K562 (cell line): Measurements from ENCODE around the gene CRNKL1. TPM values are rescaled to one million over a fixed set of nuclear protein-coding genes. Genes with fewer than 3 reads are reported as not detected.
A peak's percentile ranks its signal among the peaks of the same experiment; 100 is the strongest.

Source experiments
- ATAC-seq: fragments of 200-7000 bp; cut with Tn5 transposase; 3 replicates; pipeline ENCODE4 v1.9.1; 2020; ENCODE audit warnings: moderate library complexity
- BruUV-seq: library from RNA; stranded (reverse); fragments of 400-500 nt; replicated peaks from 2 replicates; lab custom pipeline; 2021; lab: Mats Ljungman, UMichigan
- CTCF ChIA-PET: fragments of 300-600 bp; formaldehyde crosslinking; extraction: SDS; loops from one replicate; lab custom pipeline; 2021; ENCODE audit warnings: low intra/inter-chr PET ratio; lab: Yijun Ruan, JAX
- POLR2A ChIA-PET: fragments of 300-600, 350-650 bp; sonication (Branson Sonifier 250); formaldehyde crosslinking; extraction: SDS; loops from one replicate; lab custom pipeline; 2021; ENCODE audit warnings: antibody characterized with exemption, inconsistent platforms; lab: Yijun Ruan, JAX
- DNase-seq, 4 experiments: peaks; one replicate each; pipeline versions ENCODE4 v3.0.0 to v3.0.0-alpha.2; 2011 to 2018; ENCODE audit warnings: low spot score in 3 of 4, mixed read lengths in 3 of 4; ENCODE audit errors: extremely low read depth in 1 of 4
- FAIRE-seq: peaks from 2 replicates; lab custom pipeline; 2011; peaks lifted over from hg19 to GRCh38; lab: Jason Lieb, UNC
- H2AFZ ChIP-seq: 2 replicates; pipeline ENCODE4 v1.6.0; 2011; ENCODE audit warnings: low read depth, low read length, control low read depth, inconsistent platforms
- H3K27ac ChIP-seq: fragments of 200-600 bp; 3 replicates; pipeline ENCODE4 v1.8.0; 2011; ENCODE audit warnings: low read depth, mild to moderate bottlenecking, control low read depth, inconsistent platforms, low read length, moderate library complexity, mixed read lengths; ENCODE audit errors: extremely low read depth
- H3K27me3 ChIP-seq, 2 experiments: fragments of 300-600 bp in 1 of 2; 2 replicates in 1 of 2; 3 replicates in 1 of 2; pipeline versions ENCODE4 v1.6.0 to v1.8.0; 2011; ENCODE audit warnings: inconsistent platforms in 2 of 2, low read length in 2 of 2, mild to moderate bottlenecking in 1 of 2, mixed read lengths in 1 of 2, moderate library complexity in 1 of 2; ENCODE audit not compliant: control insufficient read depth in 2 of 2, insufficient read depth in 2 of 2
- H3K36me3 ChIP-seq: fragments of 300-600 bp; 3 replicates; pipeline ENCODE4 v1.8.0; 2011; ENCODE audit warnings: mild to moderate bottlenecking, low read length, inconsistent platforms; ENCODE audit not compliant: control insufficient read depth, insufficient read depth
- H3K4me1 ChIP-seq, 2 experiments: fragments of 200-600 bp in 1 of 2; replicated peaks in 1 of 2; 2 replicates in 1 of 2; 3 replicates in 1 of 2; pipeline versions ENCODE4 v1.5.1 to v1.8.0; 2011; ENCODE audit warnings: inconsistent platforms in 2 of 2, low read length in 2 of 2, mild to moderate bottlenecking in 1 of 2, mixed read lengths in 1 of 2, moderate library complexity in 1 of 2; ENCODE audit not compliant: control insufficient read depth in 2 of 2, insufficient read depth in 2 of 2
- H3K4me2 ChIP-seq: 2 replicates; pipeline ENCODE4 v1.6.1; 2011; ENCODE audit warnings: low read length, control low read depth, inconsistent platforms, mixed read lengths; ENCODE audit not compliant: insufficient read depth
- H3K4me3 ChIP-seq: fragments of 200-600 bp; sonication (generic), shearing (Covaris generic); 2 replicates; pipeline ENCODE4 v1.5.1; 2016; ENCODE audit warnings: control low read depth, inconsistent platforms
- H3K79me2 ChIP-seq: fragments of 200-600 bp; 3 replicates; pipeline ENCODE4 v1.8.0; 2011; ENCODE audit warnings: low read length, inconsistent platforms; ENCODE audit not compliant: control insufficient read depth, insufficient read depth
- H3K9ac ChIP-seq, 2 experiments: 2 replicates each; pipeline versions ENCODE4 v1.6.0 to v1.6.1; 2011; ENCODE audit warnings: low read depth in 2 of 2, low read length in 2 of 2, control low read depth in 1 of 2, inconsistent platforms in 1 of 2, mild to moderate bottlenecking in 1 of 2, mixed read lengths in 1 of 2; ENCODE audit not compliant: insufficient read depth in 1 of 2
- H3K9me1 ChIP-seq: one replicate; pipeline ENCODE4 v1.6.0; 2011; ENCODE audit warnings: inconsistent platforms, mild to moderate bottlenecking, low read length, moderate library complexity; ENCODE audit not compliant: control insufficient read depth, insufficient read depth
- H3K9me3 ChIP-seq: replicated peaks from 2 replicates; pipeline ENCODE4 v1.5.1; 2011; ENCODE audit warnings: low read depth, low read length, inconsistent platforms; ENCODE audit not compliant: control insufficient read depth, insufficient read depth
- H4K20me1 ChIP-seq: replicated peaks from 2 replicates; pipeline ENCODE4 v1.6.1; 2011; ENCODE audit warnings: low read length, inconsistent platforms, mixed read lengths; ENCODE audit not compliant: control insufficient read depth, insufficient read depth
- RBFOX2 ChIP-seq: fragments of 200-400 bp; formaldehyde crosslinking; IDR thresholded peaks from 2 replicates; pipeline ENCODE4 v1.6.1; 2017; ENCODE audit warnings: low read depth, mild to moderate bottlenecking, low read length, moderate library complexity
- WGBS: fragments of 100-300 bp; shearing (Covaris generic); methylation state at CpG from one replicate; pipeline ENCODE4 v1.1.6; 2016; ENCODE audit warnings: low coverage, mixed read lengths; ENCODE audit not compliant: insufficient coverage; ENCODE audit errors: missing lambda C conversion rate; 5-methylcytosine and 5-hydroxymethylcytosine counted together
- in situ Hi-C: fragments of 300-500 bp; cut with MboI; formaldehyde crosslinking; loops from 4 replicates; pipeline ENCODE4 v1.15.0; 2018; ENCODE audit warnings: inconsistent platforms, mixed read lengths
- intact Hi-C: fragments of 100-400 bp; cut with micrococcal nuclease; formaldehyde crosslinking; loops from 2 replicates; pipeline ENCODE4 v1.14.2; 2022
- polyA plus RNA-seq, 8 experiments: library from polyadenylated mRNA; depleted of rRNA in 4 of 8; stranded (reverse) in 5 of 8; unstranded in 3 of 8; fragments of >200 nt; fragmentation: Nextera tagmentation in 2 of 8; fragmentation: Illumina TruSeq in 1 of 8; extraction: Ambion mirVana in 2 of 8; extraction: Trizol in 1 of 8; gene quantifications; 2 replicates each; pipeline versions ENCODE4 v1.2.1 to v1.2.3, GENCODE V29; 2011 to 2014; ENCODE audit warnings: inconsistent platforms in 1 of 8, missing spikeins in 1 of 8
- total RNA-seq, 7 experiments: library from RNA; depleted of rRNA in 6 of 7; stranded (reverse); fragments of >200 nt in 6 of 7; fragmentation: Illumina TruSeq in 2 of 7; extraction: Trizol in 2 of 7; gene quantifications; 2 replicates each; pipeline versions ENCODE4 v1.2.1 to v1.2.3, GENCODE V29; 2011 to 2021; ENCODE audit warnings: low replicate concordance in 1 of 7
- TF ChIP-seq, protein P1 (sequence below), 2 experiments: IDR thresholded peaks in 1 of 2; conservative IDR thresholded peaks in 1 of 2; 2 replicates each; pipeline ENCODE4 v1.6.1; 2016; ENCODE audit warnings: low read depth in 2 of 2, mild to moderate bottlenecking in 1 of 2, missing compliant biosample characterization in 1 of 2, missing genetic modification characterization in 1 of 2, moderate library complexity in 1 of 2

Gene CRNKL1
- total and polyA plus RNA-seq, 9 of the 15 experiments (the other 6 are each of a cell fraction or from before 2014, with no cell fraction given) = 8.1 to 17.0 (median 11.7) TPM

DNA sequence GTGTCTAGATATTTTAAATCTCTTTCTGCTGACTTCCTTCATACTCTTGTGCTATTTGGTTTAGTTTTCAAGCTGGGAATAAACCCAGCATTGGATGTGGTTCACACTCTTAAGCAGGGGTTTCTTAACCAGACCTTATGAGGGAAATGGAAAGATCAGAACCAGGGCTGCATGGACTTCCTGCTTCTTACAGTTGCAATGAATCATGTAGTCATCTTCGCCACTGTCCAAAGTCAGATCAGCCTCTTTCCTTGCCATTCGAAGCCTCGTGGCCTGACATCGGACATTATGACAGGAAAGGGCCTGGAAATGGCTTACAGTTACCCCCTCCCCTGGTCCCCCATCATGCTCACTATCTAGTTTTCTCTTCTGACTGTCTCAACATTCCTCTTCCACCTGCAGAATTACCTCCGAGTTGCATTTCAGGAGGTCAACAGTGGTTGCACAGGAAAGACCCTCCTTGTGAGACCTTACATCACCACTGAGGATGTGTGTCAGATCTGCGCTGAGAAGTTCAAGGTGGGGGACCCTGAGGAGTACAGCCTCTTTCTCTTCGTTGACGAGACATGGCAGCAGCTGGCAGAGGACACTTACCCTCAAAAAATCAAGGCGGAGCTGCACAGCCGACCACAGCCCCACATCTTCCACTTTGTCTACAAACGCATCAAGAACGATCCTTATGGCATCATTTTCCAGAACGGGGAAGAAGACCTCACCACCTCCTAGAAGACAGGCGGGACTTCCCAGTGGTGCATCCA is 51.9 kb downstream of the CRNKL1 start:
- TF ChIP-seq RBFOX2 = no peak
- TF ChIP-seq, protein P1, sequence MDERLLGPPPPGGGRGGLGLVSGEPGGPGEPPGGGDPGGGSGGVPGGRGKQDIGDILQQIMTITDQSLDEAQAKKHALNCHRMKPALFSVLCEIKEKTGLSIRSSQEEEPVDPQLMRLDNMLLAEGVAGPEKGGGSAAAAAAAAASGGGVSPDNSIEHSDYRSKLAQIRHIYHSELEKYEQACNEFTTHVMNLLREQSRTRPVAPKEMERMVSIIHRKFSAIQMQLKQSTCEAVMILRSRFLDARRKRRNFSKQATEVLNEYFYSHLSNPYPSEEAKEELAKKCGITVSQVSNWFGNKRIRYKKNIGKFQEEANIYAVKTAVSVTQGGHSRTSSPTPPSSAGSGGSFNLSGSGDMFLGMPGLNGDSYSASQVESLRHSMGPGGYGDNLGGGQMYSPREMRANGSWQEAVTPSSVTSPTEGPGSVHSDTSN (CRISPR knock-in tag; IDR thresholded peaks at IDR 0.05; ENCODE audit: low read depth) = no peak
- TF ChIP-seq, protein P1 (tag; conservative IDR thresholded peaks at IDR 0.05; ENCODE audit: low read depth) = peak; percentile 50; the same call in 1 of the 2 replicates
- TF ChIP-seq, all 486 proteins: peak for 1
- ATAC-seq (no peak), FAIRE-seq (no peak), DNase-seq (no peak)
- Histone ChIP-seq H3K4me2 (no peak overlapping the region), H3K4me3 (no peak overlapping the region), H3K79me2 (no peaks in the 10 kb centered on the region), H3K9ac (no peak overlapping the region), H4K20me1 (no peaks in the 10 kb centered on the region), H2AFZ (no peak overlapping the region), H3K27me3 (peaks cover 5 to 35% of the 10 kb centered on the region in 2 experiments; a peak in 3 of 5 replicates), H3K9me3 (no peaks in the 10 kb centered on the region), H3K36me3 (no peaks in the 10 kb centered on the region), H3K4me1 (peaks cover 0 to 4% of the 10 kb centered on the region in 2 experiments; a peak in 2 of 5 replicates), H3K27ac (no peak overlapping the region), H3K9me1 (no peaks in the 10 kb centered on the region)
- intact Hi-C loops = no loop called here
- CTCF ChIA-PET = no interaction called here
- BruUV-seq = no TSS peak
- in situ Hi-C loops = no loop called here
- 2% methylated on average over 13 of the region's 14 CpGs for WGBS
- POLR2A ChIA-PET = interaction anchor here (0.6 to 0.7 kb wide), 2 partner anchors 15 to 1290 kb away, joined by 3 read pairs; no protein-coding TSS in a partner anchor
